IPS-NIHi11 (cell line): ENCODE data around the gene KPNA2.
A peak's percentile ranks its signal among the peaks of the same experiment; 100 is the strongest.
"Not testable (repeated sequence)": the region's sequence is repeated elsewhere in the genome, so short reads cannot be mapped to it uniquely, and the experiment has no call there.

Experiments used
- DNase-seq: peaks from one replicate; pipeline ENCODE4 v3.0.0; 2012; ENCODE audit warnings: mixed read lengths, low spot score

KPNA2 gene

DNA sequence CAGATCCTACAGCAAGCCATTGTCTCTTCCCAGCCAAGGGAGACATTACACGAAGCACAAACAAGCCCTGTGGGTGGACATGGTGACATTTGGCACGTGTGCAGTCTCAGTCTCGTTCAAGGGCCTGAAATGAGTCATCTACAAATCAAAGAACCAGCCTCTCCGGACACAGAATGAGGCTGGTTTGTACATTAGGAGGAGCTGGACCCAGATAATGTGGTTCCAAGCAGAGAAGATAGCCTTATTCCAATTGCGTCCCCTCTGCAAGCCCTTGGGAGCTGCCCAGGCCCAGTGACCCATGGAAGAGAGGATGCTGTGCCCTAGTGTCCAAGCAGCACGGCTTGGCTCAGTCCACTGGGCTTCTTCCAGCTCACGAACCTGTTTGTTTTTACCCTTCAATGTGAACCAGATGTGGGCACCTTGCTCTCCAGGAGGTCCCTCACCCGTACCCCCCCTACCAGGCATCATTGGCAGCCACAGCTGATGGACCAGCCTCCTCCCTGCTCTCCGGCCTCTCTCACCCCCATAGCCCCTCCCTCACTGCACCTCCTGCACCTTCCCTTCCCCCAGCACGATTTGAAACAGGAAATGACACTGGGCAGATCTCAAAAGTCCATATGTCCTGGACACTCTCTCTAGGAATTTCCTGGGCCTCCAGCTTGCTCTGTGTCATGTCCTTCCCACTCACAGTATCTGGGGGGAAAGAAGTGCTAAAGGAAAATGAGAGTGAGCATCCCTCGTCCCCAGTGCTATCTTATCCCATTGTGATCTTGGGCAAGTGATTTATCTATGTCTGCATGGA lies 26.2 kb downstream of the KPNA2 start:
- DNase-seq: no peak

GRCh38 chr17:68065366-68065765 lies 29.8 kb downstream of the KPNA2 start:
- not testable (repeated sequence) for DNase-seq

DNA sequence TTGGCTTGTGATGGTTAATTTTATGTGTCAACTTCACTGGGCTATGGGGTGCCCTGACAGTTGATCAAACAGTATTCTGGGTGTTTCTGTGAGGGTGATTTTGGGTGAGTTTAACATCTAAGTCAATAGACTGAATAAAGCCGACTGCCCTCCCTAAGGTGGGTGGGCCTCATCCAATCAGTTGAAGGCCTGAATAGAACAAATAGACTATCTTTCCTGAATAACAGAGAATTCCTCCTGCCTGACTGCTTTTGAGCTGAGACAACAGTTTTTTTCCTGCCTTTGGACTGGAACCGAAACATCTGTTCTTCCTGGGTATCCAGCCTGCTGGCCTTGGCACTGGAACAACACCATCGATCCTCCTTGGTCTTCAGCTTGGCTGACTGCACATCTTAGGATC lies 33.0 kb downstream of the KPNA2 start:
- DNase-seq: not testable (repeated sequence)

DNA sequence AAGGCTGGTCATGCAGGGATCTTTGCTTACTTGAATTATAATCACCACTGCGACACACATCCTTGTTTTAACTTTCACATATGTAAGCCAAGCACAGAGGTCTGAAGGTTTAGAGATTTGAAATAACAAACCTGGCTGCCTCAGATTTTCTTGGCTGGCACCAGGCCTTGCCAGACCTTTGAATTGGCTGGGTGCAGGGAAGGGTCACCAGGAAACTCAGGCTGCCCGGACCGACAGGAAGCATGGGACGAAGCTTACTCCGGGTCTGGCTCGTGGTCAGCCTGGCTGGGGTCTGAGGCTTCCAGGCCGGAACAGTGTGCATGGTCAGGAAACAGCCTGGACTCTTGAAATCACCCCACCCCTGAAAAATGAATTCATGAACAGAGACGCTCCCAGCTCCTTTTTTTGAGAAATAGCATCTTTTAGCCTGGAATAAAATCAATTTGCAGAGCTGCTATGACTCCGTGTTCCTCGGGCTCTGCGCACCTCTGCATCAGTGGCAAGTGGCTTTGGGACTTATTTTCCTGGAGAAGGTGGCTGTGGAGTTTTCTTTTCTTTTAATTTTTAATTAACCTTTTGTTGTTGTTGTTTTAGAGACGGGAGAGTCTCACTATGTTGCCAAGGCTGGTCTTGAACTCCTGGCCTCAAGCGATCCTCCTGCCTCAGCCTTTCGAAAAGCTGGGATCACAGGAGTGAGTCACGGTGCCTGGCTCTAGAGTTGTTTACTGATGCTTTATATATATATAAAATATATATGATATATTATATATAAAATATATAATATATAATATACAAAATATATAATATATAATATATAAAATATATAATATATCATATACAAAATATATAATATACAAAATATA lies 35.3 kb downstream of the KPNA2 start:
- not testable (repeated sequence) for DNase-seq

- DNase-seq: no peak
These were observed 38.7 kb downstream of the KPNA2 start for GRCh38 chr17:68074279-68074678.

- DNase-seq: not testable (repeated sequence)
These were observed 40.5 kb downstream of the KPNA2 start for GRCh38 chr17:68075953-68076607.

DNA sequence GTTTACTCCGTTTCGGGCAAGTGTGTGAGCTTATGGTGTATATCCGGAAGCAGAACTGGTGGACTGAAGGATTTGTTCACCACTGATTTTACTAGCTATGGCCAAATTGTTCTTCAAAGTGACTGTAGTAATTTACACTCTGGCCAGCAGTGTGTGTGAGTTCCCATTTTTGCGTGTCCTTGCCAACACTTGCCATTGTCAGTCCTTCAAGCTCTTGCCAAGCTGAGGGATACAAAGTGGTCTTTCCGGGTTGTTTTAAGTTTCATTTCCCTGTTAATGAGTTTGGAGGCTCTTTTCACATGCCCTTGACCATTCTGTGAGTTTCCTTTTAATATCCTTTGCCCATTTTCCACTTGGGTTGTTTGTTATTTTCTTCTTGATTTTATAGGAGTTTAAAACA lies 42.0 kb downstream of the KPNA2 start:
- DNase-seq: not testable (repeated sequence)

DNA sequence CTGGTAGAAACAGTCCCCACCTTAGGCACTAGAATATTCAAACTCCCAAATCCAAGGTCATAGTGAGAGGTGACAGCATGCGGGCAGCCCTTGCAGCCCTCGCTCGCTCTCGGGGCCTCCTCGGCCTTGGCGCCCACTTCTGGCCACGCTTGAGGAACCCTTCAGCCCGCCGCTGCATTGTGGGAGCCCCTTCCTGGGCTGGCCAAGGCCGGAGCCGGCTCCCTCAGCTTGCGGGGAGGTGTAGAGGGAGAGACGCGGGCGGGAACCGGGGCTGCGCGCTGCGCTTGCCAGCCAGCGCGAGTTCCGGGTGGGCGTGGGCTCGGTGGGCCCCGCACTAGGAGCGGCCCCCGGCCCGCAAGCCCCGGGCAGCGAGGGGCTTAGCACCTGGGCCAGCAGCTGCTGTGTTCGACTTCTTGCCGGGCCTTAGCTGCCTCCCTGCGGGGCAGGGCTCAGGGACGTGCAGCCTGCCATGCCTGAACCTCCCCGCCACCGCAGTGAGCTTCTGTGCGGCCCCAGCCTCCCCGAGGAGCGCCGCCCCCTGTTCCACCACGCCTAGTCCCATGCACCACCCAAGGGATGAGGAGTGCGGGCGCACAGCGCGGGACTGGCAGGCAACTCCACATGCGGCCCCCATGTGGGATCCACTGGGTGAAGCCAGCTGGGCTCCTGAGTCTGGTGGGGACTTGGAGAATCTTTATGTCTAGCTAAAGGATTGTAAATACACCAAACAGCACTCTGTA lies 45.0 kb downstream of the KPNA2 start:
- no peak for DNase-seq

GRCh38 chr17:68081305-68082265 lies 46.0 kb downstream of the KPNA2 start:
- DNase-seq: not testable (repeated sequence)

GRCh38 chr17:68085771-68086381 lies 50.3 kb downstream of the KPNA2 start:
- DNase-seq: no peak

GRCh38 chr17:68086666-68087065 lies 51.1 kb downstream of the KPNA2 start:
- DNase-seq: not testable (repeated sequence)

- not testable (repeated sequence) for DNase-seq
These were observed 51.6 kb downstream of the KPNA2 start for GRCh38 chr17:68087131-68087623.

DNA sequence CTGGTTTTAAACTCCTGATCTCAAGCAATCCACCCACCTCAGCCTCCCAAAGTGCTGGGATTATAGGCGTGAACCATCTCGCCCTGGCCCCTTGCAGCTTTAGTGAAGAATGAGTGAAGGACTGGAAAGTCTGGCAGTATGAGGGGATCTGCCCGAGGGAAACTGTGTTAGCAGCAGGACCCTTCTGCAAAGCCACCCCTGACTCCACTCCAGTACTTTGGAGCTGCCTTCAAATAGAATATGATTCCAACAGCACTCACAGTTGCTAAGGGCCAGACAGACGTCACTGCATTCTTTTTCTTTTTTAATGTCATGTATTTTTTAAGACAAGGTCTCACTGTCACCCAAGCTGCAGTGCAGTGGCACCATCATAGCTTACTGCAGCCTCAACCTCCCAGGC lies 52.3 kb downstream of the KPNA2 start:
- DNase-seq: no peak

GRCh38 chr17:68089881-68090280 lies 54.3 kb downstream of the KPNA2 start:
- peak; percentile 23 for DNase-seq

GRCh38 chr17:68094481-68095078 lies 59.0 kb downstream of the KPNA2 start:
- no peak for DNase-seq

DNA sequence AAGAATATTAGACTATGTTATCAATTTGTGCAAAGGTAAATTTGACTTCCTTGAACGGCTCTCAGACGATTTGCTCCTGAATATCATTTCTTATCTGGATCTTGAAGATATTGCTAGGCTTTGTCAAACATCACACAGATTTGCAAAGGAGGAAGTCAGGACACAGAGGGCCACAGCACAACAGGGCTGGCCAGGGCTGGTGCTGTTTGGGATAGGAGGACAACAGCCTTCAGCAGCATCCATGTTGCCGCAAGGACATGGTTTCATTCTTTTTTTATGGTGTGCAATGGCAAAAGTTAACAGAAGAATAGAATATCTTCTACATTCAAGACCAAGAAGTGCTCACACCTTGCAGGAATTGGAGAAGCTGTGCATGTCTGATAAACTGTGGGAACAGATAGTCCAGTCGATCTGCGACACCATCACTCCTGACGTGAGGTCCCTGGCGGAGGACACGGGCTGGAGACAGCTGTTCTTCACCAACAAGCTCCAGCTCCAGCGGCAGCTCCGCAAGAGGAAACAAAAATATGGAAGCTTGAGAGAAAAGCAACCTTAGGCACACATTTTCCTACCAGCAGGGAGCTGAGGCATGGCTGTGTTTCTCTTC lies 59.8 kb downstream of the KPNA2 start:
- DNase-seq: no peak

DNA sequence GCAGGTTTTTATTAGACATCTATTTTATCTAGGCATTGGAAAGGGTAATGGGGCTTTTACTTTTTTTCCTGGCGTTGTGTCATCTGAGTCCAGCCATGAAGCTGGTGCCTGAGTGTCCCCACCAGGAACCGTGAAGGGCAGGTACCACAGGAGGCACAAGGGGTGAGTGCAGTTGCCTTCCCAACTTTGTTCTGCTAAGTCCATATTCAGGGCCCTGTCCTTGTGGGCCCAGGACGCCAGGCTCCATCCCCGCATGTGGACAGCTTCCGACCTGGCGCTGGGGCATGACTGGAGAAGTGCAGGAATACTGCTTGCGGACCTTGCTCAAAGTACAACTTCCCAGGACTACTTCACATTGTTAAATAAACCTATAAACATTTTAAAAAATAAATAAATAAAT lies 60.6 kb downstream of the KPNA2 start:
- no peak for DNase-seq
